Neural crest cell (in vitro differentiated cells): ENCODE results near the gene HOXD13. TPM values are rescaled to one million over a fixed set of nuclear protein-coding genes. Genes with fewer than 3 reads are reported as not detected.

Source experiments
- DNase-seq: peaks from one replicate; pipeline ENCODE4 v3.0.0; 2021; ENCODE audit warnings: low read depth, mixed read lengths, low spot score
- H3K27ac Mint-ChIP-seq: one replicate; pipeline ENCODE4 v1.8.0; 2021; ENCODE audit warnings: mild to moderate bottlenecking, mixed read lengths; ENCODE audit not compliant: unreplicated experiment
- H3K27me3 Mint-ChIP-seq: 2 replicates; pipeline ENCODE4 v1.8.0; 2021; ENCODE audit warnings: low read depth, mild to moderate bottlenecking, mixed read lengths
- H3K36me3 Mint-ChIP-seq: 2 replicates; pipeline ENCODE4 v1.8.0; 2021; ENCODE audit warnings: low read depth, mild to moderate bottlenecking, mixed read lengths
- H3K4me1 Mint-ChIP-seq: 2 replicates; pipeline ENCODE4 v1.8.0; 2021; ENCODE audit warnings: mixed read lengths
- H3K4me3 Mint-ChIP-seq: one replicate; pipeline ENCODE4 v1.8.0; 2021; ENCODE audit warnings: mild to moderate bottlenecking, mixed read lengths
- H3K9me3 Mint-ChIP-seq: 2 replicates; pipeline ENCODE4 v1.8.0; 2021; ENCODE audit warnings: mixed read lengths
- CTCF ChIP-seq: fragments of 200-600 bp; sonication (generic); conservative IDR thresholded peaks from 2 replicates; pipeline ENCODE4 v1.5.0; 2021; ENCODE audit warnings: antibody characterized with exemption, mild to moderate bottlenecking
- total RNA-seq: library from RNA; stranded (reverse); gene quantifications from 2 replicates; pipeline ENCODE4 v1.2.1, GENCODE V29; 2021

Gene HOXD13
- total RNA-seq, 1 donor from 2014 or later, result not detected

GRCh38 chr2:176101842-176102241 is 9.3 kb downstream of the HOXD13 start:
- H3K4me1 Mint-ChIP-seq, result peaks cover 20% of the 10 kb centered on the region
- no peak for DNase-seq
- TF ChIP-seq CTCF, result no peak
- H3K4me3 Mint-ChIP-seq, result no peak overlapping the region
- no peaks in the 10 kb centered on the region for H3K9me3 Mint-ChIP-seq
- peaks cover 99% of the 10 kb centered on the region for H3K27me3 Mint-ChIP-seq
- H3K36me3 Mint-ChIP-seq, result peaks cover 6% of the 10 kb centered on the region
- no peak overlapping the region for H3K27ac Mint-ChIP-seq

- no peak for DNase-seq
- H3K4me1 Mint-ChIP-seq, result peaks cover 15% of the 10 kb centered on the region
- no peak for TF ChIP-seq CTCF
- no peaks in the 10 kb centered on the region for H3K9me3 Mint-ChIP-seq
- H3K27me3 Mint-ChIP-seq, result peaks cover 98% of the 10 kb centered on the region
- H3K27ac Mint-ChIP-seq, result no peak overlapping the region
- peaks cover 6% of the 10 kb centered on the region for H3K36me3 Mint-ChIP-seq
- H3K4me3 Mint-ChIP-seq, result no peak overlapping the region
Observed at GRCh38 chr2:176102309-176102866, 9.9 kb downstream of the HOXD13 start.

GRCh38 chr2:176103194-176103593 is 10.7 kb downstream of the HOXD13 start:
- H3K4me1 Mint-ChIP-seq, result peaks cover 9% of the 10 kb centered on the region
- peak overlapping the region; percentile 55 for H3K4me3 Mint-ChIP-seq
- H3K27ac Mint-ChIP-seq, result no peak overlapping the region
- no peaks in the 10 kb centered on the region for H3K9me3 Mint-ChIP-seq
- no peak for DNase-seq
- H3K36me3 Mint-ChIP-seq, result peaks cover 4% of the 10 kb centered on the region
- no peak for TF ChIP-seq CTCF
- H3K27me3 Mint-ChIP-seq, result peaks cover 93% of the 10 kb centered on the region

GRCh38 chr2:176103742-176104315 is 11.3 kb downstream of the HOXD13 start:
- Mint-ChIP-seq H3K4me3 (no peak overlapping the region), H3K9me3 (no peaks in the 10 kb centered on the region), H3K27me3 (peaks cover 93% of the 10 kb centered on the region), H3K4me1 (peaks cover 9% of the 10 kb centered on the region), H3K27ac (no peak overlapping the region), H3K36me3 (peaks cover 4% of the 10 kb centered on the region)
- DNase-seq, result no peak
- TF ChIP-seq CTCF, result no peak

GRCh38 chr2:176104316-176105077 is 12.0 kb downstream of the HOXD13 start:
- H3K4me3 Mint-ChIP-seq, result no peak overlapping the region
- no peak for TF ChIP-seq CTCF
- H3K27me3 Mint-ChIP-seq, result peaks cover 93% of the 10 kb centered on the region
- DNase-seq, result no peak
- no peak overlapping the region for H3K27ac Mint-ChIP-seq
- no peaks in the 10 kb centered on the region for H3K9me3 Mint-ChIP-seq
- H3K36me3 Mint-ChIP-seq, result peaks cover 4% of the 10 kb centered on the region
- peaks cover 12% of the 10 kb centered on the region for H3K4me1 Mint-ChIP-seq
